Mammary epithelial cell (primary cell): Measurements from ENCODE around the gene NCKAP5.

ENCODE experiments used
- EZH2 ChIP-seq: IDR thresholded peaks from 2 replicates; pipeline ENCODE4 v1.6.1; 2012; ENCODE audit warnings: low read length, inconsistent platforms, borderline replicate concordance
- TF ChIP-seq, protein P1 (sequence below), 2 donors: IDR thresholded peaks in 1 of 2; conservative IDR thresholded peaks in 1 of 2; 2 replicates each; pipeline ENCODE4 v1.5.1; 2011 to 2012; ENCODE audit warnings: inconsistent platforms in 2 of 2, low read length in 2 of 2, mild to moderate bottlenecking in 2 of 2, control low read depth in 1 of 2, low read depth in 1 of 2; ENCODE audit not compliant: insufficient read depth in 1 of 2; ENCODE audit errors: extremely low read depth in 1 of 2

DNA sequence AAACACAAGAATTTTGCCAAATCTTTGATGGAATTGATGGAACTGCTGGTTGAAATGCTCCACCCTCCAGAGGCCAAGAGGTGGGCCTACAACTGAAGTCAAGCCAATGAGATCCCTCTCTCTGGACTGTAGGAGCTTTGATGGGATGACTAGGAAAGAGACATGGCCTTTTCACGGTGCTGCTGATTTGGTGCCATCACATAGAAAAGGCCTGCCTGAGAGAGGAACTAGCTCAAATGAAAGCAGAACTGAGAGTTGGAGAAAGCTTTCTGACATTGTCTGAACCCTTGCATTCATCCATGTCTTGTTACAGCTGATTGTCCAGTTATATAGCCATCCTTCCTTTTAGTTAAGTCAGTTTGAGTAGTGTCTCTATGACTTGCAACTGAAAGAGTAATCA, 614.5 kb downstream of the NCKAP5 start:
- no peak for TF ChIP-seq EZH2
- TF ChIP-seq, protein P1, sequence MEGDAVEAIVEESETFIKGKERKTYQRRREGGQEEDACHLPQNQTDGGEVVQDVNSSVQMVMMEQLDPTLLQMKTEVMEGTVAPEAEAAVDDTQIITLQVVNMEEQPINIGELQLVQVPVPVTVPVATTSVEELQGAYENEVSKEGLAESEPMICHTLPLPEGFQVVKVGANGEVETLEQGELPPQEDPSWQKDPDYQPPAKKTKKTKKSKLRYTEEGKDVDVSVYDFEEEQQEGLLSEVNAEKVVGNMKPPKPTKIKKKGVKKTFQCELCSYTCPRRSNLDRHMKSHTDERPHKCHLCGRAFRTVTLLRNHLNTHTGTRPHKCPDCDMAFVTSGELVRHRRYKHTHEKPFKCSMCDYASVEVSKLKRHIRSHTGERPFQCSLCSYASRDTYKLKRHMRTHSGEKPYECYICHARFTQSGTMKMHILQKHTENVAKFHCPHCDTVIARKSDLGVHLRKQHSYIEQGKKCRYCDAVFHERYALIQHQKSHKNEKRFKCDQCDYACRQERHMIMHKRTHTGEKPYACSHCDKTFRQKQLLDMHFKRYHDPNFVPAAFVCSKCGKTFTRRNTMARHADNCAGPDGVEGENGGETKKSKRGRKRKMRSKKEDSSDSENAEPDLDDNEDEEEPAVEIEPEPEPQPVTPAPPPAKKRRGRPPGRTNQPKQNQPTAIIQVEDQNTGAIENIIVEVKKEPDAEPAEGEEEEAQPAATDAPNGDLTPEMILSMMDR (conservative IDR thresholded peaks at IDR 0.05 in 1 of 2, IDR thresholded peaks at IDR 0.05 in 1 of 2; ENCODE audit: extremely low read depth in 1 of 2, insufficient read depth in 1 of 2, low read depth in 1 of 2, low read length in 2 of 2), result no peak
